Inflammatory macrophage treated with lipopolysaccharide for 4 hours (primary cell): Measurements from ENCODE around the gene WDR36.

Experiments used
- DNase-seq: peaks from one replicate; pipeline ENCODE4 v3.0.0-alpha.2; 2020

Gene WDR36

DNA sequence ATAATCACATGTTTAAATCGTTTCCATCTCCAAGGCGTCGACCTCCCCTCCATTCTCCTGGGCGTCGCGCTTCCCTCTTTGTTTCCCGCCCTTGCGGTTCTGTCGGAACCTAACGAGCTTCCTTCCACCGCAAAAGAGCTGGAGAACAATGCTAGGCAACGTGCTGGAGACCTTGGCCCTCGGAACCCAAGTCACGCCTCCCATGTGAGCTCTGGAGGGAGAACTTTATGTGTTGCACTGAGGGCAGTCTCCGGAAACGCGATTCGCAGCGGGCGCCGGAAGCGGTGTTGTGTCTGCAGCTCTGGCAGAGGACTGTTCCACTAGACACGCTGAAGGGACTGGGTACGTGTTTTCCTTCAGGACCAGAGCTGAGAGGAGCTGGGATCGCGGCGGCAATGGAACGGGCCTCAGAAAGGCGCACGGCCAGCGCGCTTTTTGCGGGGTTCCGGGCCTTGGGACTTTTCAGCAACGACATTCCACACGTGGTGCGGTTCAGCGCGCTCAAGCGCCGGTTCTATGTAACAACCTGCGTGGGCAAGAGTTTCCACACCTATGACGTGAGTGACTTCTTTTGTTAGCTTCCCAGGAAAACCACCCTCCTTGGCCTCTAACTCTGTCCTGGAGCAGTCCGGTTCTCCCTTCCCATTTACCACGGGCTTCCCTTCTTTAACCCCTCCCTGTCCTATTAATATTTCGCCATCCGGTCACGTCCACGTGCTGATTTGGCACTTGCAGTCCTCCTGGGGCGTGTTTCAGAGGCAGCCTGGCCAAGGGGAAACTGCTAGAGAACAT, at the start of gene WDR36:
WDR36 (plus strand) TSS at position 287 of the 792 bp plus-strand sequence; CDS start at position 396, 109 bp downstream.
- peak; percentile 85 for DNase-seq

GRCh38 chr5:111043712-111044506, 48.2 kb upstream of the WDR36 start:
- DNase-seq: no peak

DNA sequence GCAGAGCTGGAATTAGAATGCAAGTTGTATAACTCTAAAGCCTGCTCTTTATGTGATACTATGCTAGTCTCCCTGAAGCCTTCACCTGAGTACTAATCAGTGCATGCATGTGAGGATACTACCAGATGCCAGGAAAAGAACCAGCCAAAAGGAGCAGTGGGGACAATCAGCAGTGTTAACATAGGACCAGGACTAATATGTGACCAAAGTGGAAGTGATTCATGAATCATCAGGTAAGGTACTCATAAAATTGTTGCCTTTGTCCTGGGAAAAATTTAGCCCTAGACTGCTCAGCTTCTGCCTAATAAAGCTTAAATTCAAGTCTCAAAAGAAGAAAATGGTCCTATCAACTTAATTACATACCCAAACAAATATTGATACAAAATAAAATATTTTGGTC, 34.1 kb upstream of the WDR36 start:
- no peak for DNase-seq

DNA sequence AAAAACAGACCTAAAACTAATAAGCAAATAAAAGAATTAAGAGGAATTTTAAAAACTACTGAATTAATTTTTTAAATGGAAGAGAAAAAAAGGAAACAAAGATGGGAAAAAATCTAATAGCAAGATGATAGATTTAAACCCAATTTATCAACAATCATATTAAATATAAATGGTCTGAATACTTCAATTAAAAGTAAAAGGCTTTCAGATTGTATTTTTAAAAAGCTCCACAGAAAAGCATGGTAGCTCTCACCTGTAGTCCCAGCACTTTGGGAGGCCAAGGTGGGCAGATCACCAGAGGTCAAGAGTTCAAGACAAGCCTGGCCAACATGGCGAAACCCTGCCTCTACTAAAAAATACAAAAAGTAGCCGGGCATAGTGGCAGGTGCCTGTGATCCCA, 32.0 kb upstream of the WDR36 start:
- no peak for DNase-seq

- no peak for DNase-seq
Measured at GRCh38 chr5:111061618-111062017, 30.5 kb upstream of the WDR36 start.

GRCh38 chr5:111063709-111064322, 28.3 kb upstream of the WDR36 start:
- no peak for DNase-seq

DNA sequence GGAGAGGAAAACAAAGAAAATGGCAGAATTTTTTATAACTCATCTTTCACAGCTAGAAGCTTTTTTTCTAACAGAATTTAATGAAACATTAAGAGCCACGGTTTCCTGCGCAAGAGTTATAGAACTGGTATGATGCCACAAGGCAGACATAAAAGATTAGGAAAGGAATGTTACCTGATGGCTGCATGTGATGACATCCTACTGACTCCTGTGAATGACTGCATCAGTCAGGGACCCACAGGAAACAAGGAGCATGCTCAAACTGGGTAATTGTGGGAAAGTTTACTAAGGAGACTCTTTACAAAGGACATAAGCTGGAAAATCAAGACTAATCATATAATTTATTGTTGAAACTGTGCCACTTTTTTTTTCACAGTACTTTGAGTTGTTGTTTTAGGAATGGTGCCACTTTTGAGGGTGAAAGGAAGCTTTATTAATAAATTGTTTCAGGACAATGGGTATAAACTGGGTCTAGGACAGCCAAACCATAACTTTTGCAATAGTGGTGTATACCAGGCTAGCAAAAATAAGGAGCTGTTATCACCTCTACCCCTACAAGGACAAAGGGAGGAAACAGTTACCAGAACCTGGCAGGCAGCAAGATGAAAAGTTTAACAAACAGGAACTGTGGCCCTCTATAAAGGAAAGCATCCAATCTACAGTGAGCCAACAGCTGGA, 25.7 kb upstream of the WDR36 start:
- DNase-seq: no peak

DNA sequence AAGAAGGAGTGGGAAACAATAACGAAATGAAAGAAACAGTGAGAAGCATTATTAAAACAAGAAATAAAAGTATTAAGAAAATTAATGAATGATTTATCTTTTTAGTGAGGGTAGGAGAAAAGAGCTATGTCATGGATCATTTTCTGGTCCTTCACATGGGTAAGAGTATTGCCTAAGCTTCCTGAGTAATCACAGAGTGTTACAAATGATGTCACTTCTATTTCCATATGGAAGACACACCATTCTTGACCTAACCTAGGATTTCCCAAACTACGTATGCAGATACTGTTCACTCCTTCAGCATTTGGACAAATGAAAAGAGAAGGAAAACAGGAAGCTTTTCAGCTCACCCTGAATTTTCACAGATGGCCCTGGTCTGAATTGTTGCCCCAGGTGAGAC, 23.9 kb upstream of the WDR36 start:
- peak; percentile 51 for DNase-seq

- no peak for DNase-seq
Measured at GRCh38 chr5:111069839-111070238, 22.3 kb upstream of the WDR36 start.

DNA sequence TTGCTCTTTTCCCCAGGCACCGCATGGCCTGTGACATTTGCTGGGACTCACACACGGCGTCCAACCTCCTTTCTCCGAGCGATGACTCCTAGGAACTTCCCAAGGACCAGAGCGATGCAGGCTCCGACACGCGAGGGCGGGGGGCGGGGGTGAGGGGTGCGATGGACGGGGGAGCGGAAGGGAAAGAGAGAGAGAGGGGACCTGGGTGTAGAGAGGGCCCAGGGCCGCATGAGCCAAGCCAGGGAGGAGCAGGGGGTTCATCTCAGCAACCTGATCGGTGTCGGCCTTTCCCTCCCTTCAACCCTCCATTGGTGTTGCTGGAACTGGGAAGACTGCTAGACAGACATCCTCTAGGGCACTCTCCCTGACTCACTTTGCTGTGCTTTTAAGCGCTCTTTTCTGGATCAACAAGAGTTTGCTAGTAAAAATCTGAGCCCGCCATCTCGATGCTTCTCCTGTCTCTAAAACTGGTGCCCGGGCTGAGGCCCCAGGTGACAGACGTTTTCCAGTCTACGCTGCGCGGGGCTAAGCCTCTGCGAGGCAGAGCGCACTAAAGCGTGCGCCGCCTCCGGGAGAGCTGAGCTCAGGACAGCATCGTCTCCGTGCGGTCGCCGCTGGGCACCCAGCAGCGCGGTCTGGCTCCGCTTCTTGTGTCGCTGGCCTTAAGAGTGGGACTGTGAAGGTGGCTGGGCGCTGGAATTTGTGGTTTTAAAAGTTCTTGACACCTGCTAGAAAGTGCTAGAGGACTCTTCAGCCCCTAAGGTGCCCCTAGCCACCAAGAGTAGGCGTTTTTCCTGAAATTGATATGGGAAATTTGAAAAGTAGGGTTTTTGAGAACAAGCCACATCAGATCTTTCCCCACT, 21.6 kb upstream of the WDR36 start:
- DNase-seq: no peak

- DNase-seq: no peak
Measured at GRCh38 chr5:111071413-111071812, 20.7 kb upstream of the WDR36 start, which contains the start of gene TSLP. TSLP (plus strand) TSS chr5:111071713; CDS start chr5:111071891, 178 bp downstream.

DNA sequence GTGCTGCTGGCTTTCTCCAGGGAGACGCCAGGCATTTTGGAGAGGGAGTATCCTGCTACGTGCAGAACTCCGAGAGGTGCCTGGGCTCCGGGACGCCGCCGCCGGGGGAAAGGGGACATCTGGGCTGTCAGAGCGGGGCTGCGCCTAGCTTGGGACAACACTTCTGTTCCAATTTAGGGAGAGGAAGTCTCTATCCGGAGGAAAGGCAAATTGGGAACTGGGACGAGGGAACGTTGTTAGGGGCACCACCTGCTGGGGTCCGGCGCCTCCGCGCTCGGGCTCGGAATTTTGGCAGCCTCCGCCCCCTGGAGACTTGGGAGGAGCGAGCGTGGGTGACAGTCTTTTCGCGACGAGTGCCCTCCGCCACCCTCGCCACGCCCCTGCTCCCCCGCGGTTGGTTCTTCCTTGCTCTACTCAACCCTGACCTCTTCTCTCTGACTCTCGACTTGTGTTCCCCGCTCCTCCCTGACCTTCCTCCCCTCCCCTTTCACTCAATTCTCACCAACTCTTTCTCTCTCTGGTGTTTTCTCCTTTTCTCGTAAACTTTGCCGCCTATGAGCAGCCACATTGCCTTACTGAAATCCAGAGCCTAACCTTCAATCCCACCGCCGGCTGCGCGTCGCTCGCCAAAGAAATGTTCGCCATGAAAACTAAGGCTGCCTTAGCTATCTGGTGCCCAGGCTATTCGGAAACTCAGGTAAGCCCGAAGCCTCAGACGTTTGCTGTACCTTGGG, 19.0 kb upstream of the WDR36 start:
- DNase-seq: peak; percentile 49

- no peak for DNase-seq
Measured at GRCh38 chr5:111074244-111074643, 17.9 kb upstream of the WDR36 start.

DNA sequence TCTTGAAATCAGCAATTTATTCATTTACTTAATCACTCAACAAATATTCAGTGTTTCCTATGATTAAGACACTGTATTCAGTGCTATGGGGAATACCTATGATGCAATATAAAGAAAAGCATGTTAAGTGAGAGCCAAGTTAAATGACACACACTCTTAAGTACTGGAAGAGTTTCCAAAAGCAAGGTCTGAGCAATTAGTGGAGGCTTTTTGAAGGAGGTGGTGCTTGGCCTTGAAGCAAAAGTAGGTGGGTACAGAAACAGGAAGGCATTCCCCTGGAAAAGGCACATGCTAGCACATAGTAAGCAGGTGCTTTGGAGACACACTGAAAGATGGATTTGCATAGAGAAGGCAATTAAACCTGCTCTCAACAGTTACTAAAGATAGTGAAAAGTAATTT, 16.6 kb upstream of the WDR36 start:
- peak; percentile 46 for DNase-seq

DNA sequence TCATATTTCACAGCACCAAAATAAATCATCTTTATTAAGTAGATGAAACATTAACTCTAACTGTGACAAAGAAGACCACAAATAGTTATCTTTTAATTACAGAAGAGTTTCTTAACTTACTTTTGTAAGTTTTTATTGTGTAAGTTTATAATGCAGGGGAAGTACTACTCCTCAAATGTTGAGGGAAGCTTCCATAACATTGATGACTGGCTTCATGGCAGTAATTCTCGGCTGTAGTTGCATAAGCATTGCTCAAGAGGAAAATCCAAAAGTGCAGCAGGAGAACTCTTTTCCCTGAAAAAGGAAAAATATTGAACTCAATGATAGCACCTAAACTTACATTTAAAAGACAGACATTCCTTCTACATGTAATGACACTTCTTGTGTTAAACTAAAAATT, 16.1 kb upstream of the WDR36 start:
- peak; percentile 74 for DNase-seq

GRCh38 chr5:111077678-111078077, 14.5 kb upstream of the WDR36 start:
- DNase-seq: no peak

DNA sequence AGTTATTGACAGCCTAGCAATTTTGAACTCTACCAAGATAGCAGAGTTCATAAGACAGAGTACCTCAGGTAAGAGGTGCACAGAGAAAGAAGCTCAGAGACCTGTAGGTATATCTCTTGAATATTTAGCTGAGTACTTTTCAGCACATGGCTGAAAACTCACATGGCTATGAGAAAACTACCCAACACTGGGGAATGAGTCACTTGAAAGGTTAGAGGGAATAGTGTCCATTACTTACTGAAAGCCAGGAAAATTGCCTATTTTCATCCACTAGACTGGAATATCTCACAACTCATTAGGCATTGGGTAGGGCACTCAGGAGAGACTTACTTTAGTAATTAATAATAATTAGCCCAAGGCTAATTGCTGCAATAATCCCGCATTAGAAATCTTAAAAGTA, 12.3 kb upstream of the WDR36 start:
- no peak for DNase-seq

DNA sequence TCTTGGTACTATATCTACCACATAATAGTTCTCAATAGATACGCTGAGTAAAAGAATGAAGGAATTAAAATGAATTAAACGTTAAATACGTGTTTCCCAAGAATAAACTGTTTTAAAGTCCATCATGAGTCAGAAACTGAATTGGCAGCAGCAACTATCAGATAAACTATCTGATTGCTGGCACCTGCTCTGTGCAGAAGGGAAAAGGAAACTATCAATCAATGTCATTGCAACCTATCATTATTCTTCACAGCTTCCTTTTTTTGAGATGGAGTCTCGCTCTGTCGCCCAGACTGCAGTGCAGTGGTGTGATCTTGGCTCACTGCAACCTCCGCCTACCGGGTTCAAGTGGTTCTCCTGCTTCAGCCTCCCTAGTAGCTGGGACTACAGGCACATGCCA, 8.8 kb upstream of the WDR36 start:
- DNase-seq: no peak

GRCh38 chr5:111095982-111096381, 3.8 kb downstream of the WDR36 start:
- DNase-seq: peak; percentile 30

GRCh38 chr5:111099058-111099778, 7.1 kb downstream of the WDR36 start:
- no peak for DNase-seq
